Measurements from ENCODE around the gene PIP5K1C.

Gene PIP5K1C

GRCh38 chr19:3625996-3626472 is 74.2 kb downstream of the PIP5K1C start:
- no peak for DNase-seq (ENCODE audit: low spot score)

GRCh38 chr19:3623716-3624115 is 76.6 kb downstream of the PIP5K1C start:
- no peak for DNase-seq (ENCODE audit: low spot score)

GRCh38 chr19:3622224-3622623 is 78.0 kb downstream of the PIP5K1C start:
- no peak for DNase-seq (ENCODE audit: low spot score)

GRCh38 chr19:3621689-3622088 is 78.6 kb downstream of the PIP5K1C start:
- DNase-seq (ENCODE audit: low spot score), result no peak

- DNase-seq (ENCODE audit: low spot score), result no peak
These were observed 79.3 kb downstream of the PIP5K1C start for GRCh38 chr19:3620817-3621547.

- DNase-seq (ENCODE audit: low spot score), result no peak
These were observed 80.0 kb downstream of the PIP5K1C start for GRCh38 chr19:3620145-3620816.

- DNase-seq (ENCODE audit: low spot score), result no peak
These were observed 80.6 kb downstream of the PIP5K1C start for GRCh38 chr19:3619631-3620012.

GRCh38 chr19:3618811-3619630 is 81.2 kb downstream of the PIP5K1C start:
- DNase-seq (ENCODE audit: low spot score), result no peak

- DNase-seq (ENCODE audit: low spot score), result peak; percentile 71
These were observed 82.0 kb downstream of the PIP5K1C start for GRCh38 chr19:3618144-3618810.

- DNase-seq (ENCODE audit: low spot score), result no peak
These were observed 82.8 kb downstream of the PIP5K1C start for GRCh38 chr19:3617463-3617862.

- DNase-seq (ENCODE audit: low spot score), result no peak
These were observed 84.6 kb downstream of the PIP5K1C start for GRCh38 chr19:3615524-3616135.

- DNase-seq (ENCODE audit: low spot score), result no peak
These were observed 85.3 kb downstream of the PIP5K1C start for GRCh38 chr19:3614858-3615505.

GRCh38 chr19:3613818-3614661 is 86.2 kb downstream of the PIP5K1C start:
- no peak for DNase-seq (ENCODE audit: low spot score)

- DNase-seq (ENCODE audit: low spot score), result no peak
These were observed 87.1 kb downstream of the PIP5K1C start for GRCh38 chr19:3612901-3613741.

- no peak for DNase-seq (ENCODE audit: low spot score)
These were observed 87.9 kb downstream of the PIP5K1C start for GRCh38 chr19:3612330-3612729.

GRCh38 chr19:3611841-3612240 is 88.4 kb downstream of the PIP5K1C start:
- DNase-seq (ENCODE audit: low spot score), result no peak

- DNase-seq (ENCODE audit: low spot score), result no peak
These were observed 89.2 kb downstream of the PIP5K1C start for GRCh38 chr19:3610745-3611717.

All from HuH-7 (cell line).